Keratinocyte (primary cell): ENCODE data around the gene FAM135A.

Experiments used
- EZH2 ChIP-seq: IDR thresholded peaks from one replicate; pipeline ENCODE4 v1.6.1; 2012; ENCODE audit warnings: inconsistent platforms, mild to moderate bottlenecking, low read length, moderate library complexity
- TF ChIP-seq, protein P1 (sequence below), 3 experiments: IDR thresholded peaks in 1 of 3; conservative IDR thresholded peaks in 1 of 3; optimal IDR thresholded peaks in 1 of 3; 2 replicates in 2 of 3; 3 replicates in 1 of 3; pipeline versions ENCODE3 to v1.5.1; 2011; ENCODE audit warnings: low read length in 3 of 3, mild to moderate bottlenecking in 3 of 3, moderate library complexity in 2 of 3, control low read depth in 1 of 3, inconsistent platforms in 1 of 3; ENCODE audit not compliant: insufficient read depth in 2 of 3; ENCODE audit errors: extremely low read depth in 1 of 3

GRCh38 chr6:70380771-70381416, 32.4 kb upstream of the FAM135A start:
- TF ChIP-seq, protein P1, sequence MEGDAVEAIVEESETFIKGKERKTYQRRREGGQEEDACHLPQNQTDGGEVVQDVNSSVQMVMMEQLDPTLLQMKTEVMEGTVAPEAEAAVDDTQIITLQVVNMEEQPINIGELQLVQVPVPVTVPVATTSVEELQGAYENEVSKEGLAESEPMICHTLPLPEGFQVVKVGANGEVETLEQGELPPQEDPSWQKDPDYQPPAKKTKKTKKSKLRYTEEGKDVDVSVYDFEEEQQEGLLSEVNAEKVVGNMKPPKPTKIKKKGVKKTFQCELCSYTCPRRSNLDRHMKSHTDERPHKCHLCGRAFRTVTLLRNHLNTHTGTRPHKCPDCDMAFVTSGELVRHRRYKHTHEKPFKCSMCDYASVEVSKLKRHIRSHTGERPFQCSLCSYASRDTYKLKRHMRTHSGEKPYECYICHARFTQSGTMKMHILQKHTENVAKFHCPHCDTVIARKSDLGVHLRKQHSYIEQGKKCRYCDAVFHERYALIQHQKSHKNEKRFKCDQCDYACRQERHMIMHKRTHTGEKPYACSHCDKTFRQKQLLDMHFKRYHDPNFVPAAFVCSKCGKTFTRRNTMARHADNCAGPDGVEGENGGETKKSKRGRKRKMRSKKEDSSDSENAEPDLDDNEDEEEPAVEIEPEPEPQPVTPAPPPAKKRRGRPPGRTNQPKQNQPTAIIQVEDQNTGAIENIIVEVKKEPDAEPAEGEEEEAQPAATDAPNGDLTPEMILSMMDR (optimal IDR thresholded peaks at IDR 0.05 in 1 of 3, IDR thresholded peaks at IDR 0.05 in 1 of 3, conservative IDR thresholded peaks at IDR 0.05 in 1 of 3; ENCODE audit: extremely low read depth in 1 of 3, insufficient read depth in 2 of 3, low read length in 3 of 3) = no peak
- no peak for TF ChIP-seq EZH2
